SU-DHL-6 (cell line): Measurements from ENCODE around the gene NAV2.

Experiments
- EZH2phosphoT487 ChIP-seq: fragments of 200-600 bp; sonication (generic), shearing (Covaris generic); conservative IDR thresholded peaks from 2 replicates; pipeline ENCODE4 v1.6.1; 2018; ENCODE audit warnings: mild to moderate bottlenecking, antibody characterized with exemption, low read length, moderate library complexity, mixed read lengths
- TF ChIP-seq, protein P1 (sequence below): fragments of 200-600 bp; sonication (generic); IDR thresholded peaks from one replicate; pipeline ENCODE4 v1.5.1; 2017; ENCODE audit warnings: antibody characterized with exemption, mild to moderate bottlenecking, low read length, moderate library complexity; ENCODE audit not compliant: insufficient read depth, poor library complexity, severe bottlenecking

DNA sequence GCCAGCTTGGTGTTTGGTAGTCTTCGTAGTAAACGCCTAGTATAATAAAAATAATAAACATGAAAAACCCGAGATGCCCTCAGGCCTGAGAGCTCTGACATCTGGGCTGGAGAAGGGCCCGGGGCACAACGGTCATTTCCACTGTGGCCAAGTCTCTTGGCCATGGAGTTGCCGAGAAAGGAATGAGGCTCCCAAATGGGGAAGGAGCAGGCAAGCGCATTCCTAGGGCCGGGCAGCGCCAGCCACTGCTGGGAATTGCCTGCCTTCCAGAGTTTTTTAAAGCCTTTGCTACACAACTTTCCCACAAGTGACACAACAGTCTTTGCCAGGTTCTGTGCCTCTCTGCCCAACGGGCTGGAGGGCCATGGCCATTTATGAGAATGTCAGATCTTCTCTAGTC lies 103.4 kb downstream of the NAV2 start:
- TF ChIP-seq, protein P1, sequence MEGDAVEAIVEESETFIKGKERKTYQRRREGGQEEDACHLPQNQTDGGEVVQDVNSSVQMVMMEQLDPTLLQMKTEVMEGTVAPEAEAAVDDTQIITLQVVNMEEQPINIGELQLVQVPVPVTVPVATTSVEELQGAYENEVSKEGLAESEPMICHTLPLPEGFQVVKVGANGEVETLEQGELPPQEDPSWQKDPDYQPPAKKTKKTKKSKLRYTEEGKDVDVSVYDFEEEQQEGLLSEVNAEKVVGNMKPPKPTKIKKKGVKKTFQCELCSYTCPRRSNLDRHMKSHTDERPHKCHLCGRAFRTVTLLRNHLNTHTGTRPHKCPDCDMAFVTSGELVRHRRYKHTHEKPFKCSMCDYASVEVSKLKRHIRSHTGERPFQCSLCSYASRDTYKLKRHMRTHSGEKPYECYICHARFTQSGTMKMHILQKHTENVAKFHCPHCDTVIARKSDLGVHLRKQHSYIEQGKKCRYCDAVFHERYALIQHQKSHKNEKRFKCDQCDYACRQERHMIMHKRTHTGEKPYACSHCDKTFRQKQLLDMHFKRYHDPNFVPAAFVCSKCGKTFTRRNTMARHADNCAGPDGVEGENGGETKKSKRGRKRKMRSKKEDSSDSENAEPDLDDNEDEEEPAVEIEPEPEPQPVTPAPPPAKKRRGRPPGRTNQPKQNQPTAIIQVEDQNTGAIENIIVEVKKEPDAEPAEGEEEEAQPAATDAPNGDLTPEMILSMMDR, result no peak
- no peak for TF ChIP-seq EZH2phosphoT487
